HepG2 (cell line): Measurements from ENCODE around the gene L3MBTL4. TPM values are rescaled to one million over a fixed set of nuclear protein-coding genes. Genes with fewer than 3 reads are reported as not detected.

ENCODE experiments used
- ELF1 ChIP-seq: sonication (generic); formaldehyde crosslinking; IDR thresholded peaks from 2 replicates; pipeline ENCODE4 v1.4.0; 2020; ENCODE audit warnings: missing genetic modification reagents
- FOSL2 ChIP-seq: sonication (generic); formaldehyde crosslinking; IDR thresholded peaks from 2 replicates; pipeline ENCODE4 v1.4.0; 2020; ENCODE audit warnings: missing genetic modification reagents
- FOXC1 ChIP-seq: sonication (generic); formaldehyde crosslinking; IDR thresholded peaks from 2 replicates; pipeline ENCODE4 v1.8.0; 2022; ENCODE audit warnings: mild to moderate bottlenecking, missing genetic modification reagents, borderline replicate concordance
- NFATC3 ChIP-seq: sonication (generic); formaldehyde crosslinking; IDR thresholded peaks from 2 replicates; pipeline ENCODE4 v1.5.1; 2020; ENCODE audit warnings: mild to moderate bottlenecking, missing genetic modification reagents
- NRL ChIP-seq: sonication (generic); formaldehyde crosslinking; IDR thresholded peaks from 2 replicates; pipeline ENCODE4 v1.5.0; 2020; ENCODE audit warnings: missing genetic modification reagents, mild to moderate bottlenecking, moderate library complexity, borderline replicate concordance
- PCBP2 ChIP-seq: fragments of 200-400 bp; formaldehyde crosslinking; optimal IDR thresholded peaks from 2 replicates; pipeline ENCODE3; 2018; ENCODE audit warnings: low read length, low read depth; ENCODE audit not compliant: poor library complexity, severe bottlenecking
- POLR2AphosphoS5 ChIP-seq: IDR thresholded peaks from 2 replicates; pipeline ENCODE4 v1.6.1; 2012; ENCODE audit warnings: low read depth, low read length
- SMARCE1 ChIP-seq: fragments of 450-650 bp; IDR thresholded peaks from 2 replicates; pipeline ENCODE4 v1.6.1; 2017; ENCODE audit warnings: borderline replicate concordance
- ZNF367 ChIP-seq: sonication (generic); formaldehyde crosslinking; IDR thresholded peaks from 2 replicates; pipeline ENCODE4 v1.4.0; 2020; ENCODE audit warnings: missing genetic modification reagents, borderline replicate concordance
- ZNF432 ChIP-seq: sonication (generic); formaldehyde crosslinking; IDR thresholded peaks from 2 replicates; pipeline ENCODE4 v1.5.0; 2020; ENCODE audit warnings: missing genetic modification reagents, mild to moderate bottlenecking, borderline replicate concordance
- ZNF564 ChIP-seq: sonication (generic); formaldehyde crosslinking; IDR thresholded peaks from 2 replicates; pipeline ENCODE4 v1.8.1; 2023; ENCODE audit warnings: mild to moderate bottlenecking, missing genetic modification reagents
- ZNF687 ChIP-seq: sonication (generic); formaldehyde crosslinking; IDR thresholded peaks from 2 replicates; pipeline ENCODE4 v1.5.1; 2020; ENCODE audit warnings: mild to moderate bottlenecking, missing genetic modification reagents, moderate library complexity
- polyA plus RNA-seq, 8 experiments: library from polyadenylated mRNA; depleted of rRNA in 3 of 8; stranded (reverse) in 7 of 8; unstranded in 1 of 8; fragments of >200 nt; fragmentation: Illumina TruSeq in 4 of 8; extraction: Trizol in 4 of 8; gene quantifications; 2 replicates each; pipeline versions ENCODE4 v1.2.1 to v1.2.3, GENCODE V29; 2011 to 2016; ENCODE audit warnings: low read depth in 4 of 8, missing spikeins in 1 of 8, mixed read lengths in 1 of 8; ENCODE audit not compliant: insufficient read depth in 1 of 8
- total RNA-seq, 5 experiments: library from RNA; depleted of rRNA; stranded (reverse); fragments of >200 nt; fragmentation: Illumina TruSeq; extraction: Trizol; gene quantifications; 2 replicates each; pipeline ENCODE4 v1.2.3, GENCODE V29; 2016; ENCODE audit warnings: low read depth in 1 of 5
- TF ChIP-seq, protein P1 (sequence below), 2 experiments: sonication (generic) in 1 of 2; formaldehyde crosslinking in 1 of 2; IDR thresholded peaks; 2 replicates each; pipeline versions ENCODE4 v1.6.1 to v1.9.0; 2014 to 2022; ENCODE audit warnings: antibody characterized with exemption in 1 of 2, borderline replicate concordance in 1 of 2, inconsistent platforms in 1 of 2, low read depth in 1 of 2, missing genetic modification reagents in 1 of 2
- TF ChIP-seq, protein P2 (sequence below): sonication (generic); formaldehyde crosslinking; IDR thresholded peaks from 2 replicates; pipeline ENCODE4 v1.4.0; 2020; ENCODE audit warnings: missing genetic modification reagents

The L3MBTL4 gene
- total and polyA plus RNA-seq, 2 of the 13 experiments (the other 11 are each of a cell fraction or from before 2014, with no cell fraction given): 10.8 to 13.3 TPM

- peak; percentile 49; the same call in 1 of the 2 replicates for TF ChIP-seq FOSL2
- TF ChIP-seq ZNF687 (CRISPR knock-in tag): no peak
- no peak for TF ChIP-seq SMARCE1
- no peak for TF ChIP-seq NRL
- no peak for TF ChIP-seq NFATC3 (CRISPR knock-in tag)
- TF ChIP-seq, protein P1, sequence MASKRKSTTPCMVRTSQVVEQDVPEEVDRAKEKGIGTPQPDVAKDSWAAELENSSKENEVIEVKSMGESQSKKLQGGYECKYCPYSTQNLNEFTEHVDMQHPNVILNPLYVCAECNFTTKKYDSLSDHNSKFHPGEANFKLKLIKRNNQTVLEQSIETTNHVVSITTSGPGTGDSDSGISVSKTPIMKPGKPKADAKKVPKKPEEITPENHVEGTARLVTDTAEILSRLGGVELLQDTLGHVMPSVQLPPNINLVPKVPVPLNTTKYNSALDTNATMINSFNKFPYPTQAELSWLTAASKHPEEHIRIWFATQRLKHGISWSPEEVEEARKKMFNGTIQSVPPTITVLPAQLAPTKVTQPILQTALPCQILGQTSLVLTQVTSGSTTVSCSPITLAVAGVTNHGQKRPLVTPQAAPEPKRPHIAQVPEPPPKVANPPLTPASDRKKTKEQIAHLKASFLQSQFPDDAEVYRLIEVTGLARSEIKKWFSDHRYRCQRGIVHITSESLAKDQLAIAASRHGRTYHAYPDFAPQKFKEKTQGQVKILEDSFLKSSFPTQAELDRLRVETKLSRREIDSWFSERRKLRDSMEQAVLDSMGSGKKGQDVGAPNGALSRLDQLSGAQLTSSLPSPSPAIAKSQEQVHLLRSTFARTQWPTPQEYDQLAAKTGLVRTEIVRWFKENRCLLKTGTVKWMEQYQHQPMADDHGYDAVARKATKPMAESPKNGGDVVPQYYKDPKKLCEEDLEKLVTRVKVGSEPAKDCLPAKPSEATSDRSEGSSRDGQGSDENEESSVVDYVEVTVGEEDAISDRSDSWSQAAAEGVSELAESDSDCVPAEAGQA (IDR thresholded peaks at IDR 0.05; ENCODE audit: low read depth): no peak
- TF ChIP-seq, protein P1 (CRISPR knock-in tag; IDR thresholded peaks at IDR 0.05; ENCODE audit: borderline replicate concordance): peak; percentile 49; the same call in 1 of the 2 replicates
- no peak for TF ChIP-seq PCBP2
- peak; percentile 46; the same call in 1 of the 2 replicates for TF ChIP-seq ELF1 (CRISPR knock-in tag)
- peak; percentile 19; the same call in 1 of the 2 replicates for TF ChIP-seq FOXC1
- TF ChIP-seq ZNF367 (CRISPR knock-in tag): no peak
- TF ChIP-seq, protein P2, sequence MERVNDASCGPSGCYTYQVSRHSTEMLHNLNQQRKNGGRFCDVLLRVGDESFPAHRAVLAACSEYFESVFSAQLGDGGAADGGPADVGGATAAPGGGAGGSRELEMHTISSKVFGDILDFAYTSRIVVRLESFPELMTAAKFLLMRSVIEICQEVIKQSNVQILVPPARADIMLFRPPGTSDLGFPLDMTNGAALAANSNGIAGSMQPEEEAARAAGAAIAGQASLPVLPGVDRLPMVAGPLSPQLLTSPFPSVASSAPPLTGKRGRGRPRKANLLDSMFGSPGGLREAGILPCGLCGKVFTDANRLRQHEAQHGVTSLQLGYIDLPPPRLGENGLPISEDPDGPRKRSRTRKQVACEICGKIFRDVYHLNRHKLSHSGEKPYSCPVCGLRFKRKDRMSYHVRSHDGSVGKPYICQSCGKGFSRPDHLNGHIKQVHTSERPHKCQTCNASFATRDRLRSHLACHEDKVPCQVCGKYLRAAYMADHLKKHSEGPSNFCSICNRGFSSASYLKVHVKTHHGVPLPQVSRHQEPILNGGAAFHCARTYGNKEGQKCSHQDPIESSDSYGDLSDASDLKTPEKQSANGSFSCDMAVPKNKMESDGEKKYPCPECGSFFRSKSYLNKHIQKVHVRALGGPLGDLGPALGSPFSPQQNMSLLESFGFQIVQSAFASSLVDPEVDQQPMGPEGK (CRISPR knock-in tag): no peak
- peak; percentile 33; the same call in 1 of the 2 replicates for TF ChIP-seq POLR2AphosphoS5
- no peak for TF ChIP-seq ZNF564 (CRISPR knock-in tag)
- TF ChIP-seq ZNF432 (CRISPR knock-in tag): no peak
These were observed 43.6 kb downstream of the L3MBTL4 start (continued) for GRCh38 chr18:6370886-6371635.
